Limb (tissue), 2 donors: ENCODE measurements around the gene LILRB2.
"Not testable (repeated sequence)": the region's sequence is repeated elsewhere in the genome, so short reads cannot be mapped to it uniquely, and the experiment has no call there.

ENCODE experiments used
- DNase-seq, 2 donors: peaks; one replicate each; pipeline ENCODE4 v3.0.0-alpha.2; 2016; ENCODE audit errors: extremely low spot score in 2 of 2

The LILRB2 gene

DNA sequence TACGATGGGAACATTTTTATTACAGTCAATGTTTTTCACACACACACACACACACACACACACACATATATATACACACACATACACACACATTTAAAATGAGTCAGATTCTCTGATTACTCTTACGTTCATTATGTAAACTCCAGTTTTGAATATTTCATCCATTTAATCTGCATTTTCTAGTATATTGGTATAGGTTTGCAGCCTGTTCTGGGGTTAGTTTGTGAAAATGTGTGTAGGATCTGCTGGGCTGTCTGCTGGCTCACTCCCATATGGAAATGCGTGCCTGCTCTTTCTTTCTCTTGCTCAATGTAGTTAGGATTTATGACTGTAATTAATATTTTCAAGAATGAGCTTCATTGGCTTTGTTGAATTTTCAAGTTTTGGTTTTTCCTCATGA, 7.1 kb downstream of the LILRB2 start:
- DNase-seq, result no peak

DNA sequence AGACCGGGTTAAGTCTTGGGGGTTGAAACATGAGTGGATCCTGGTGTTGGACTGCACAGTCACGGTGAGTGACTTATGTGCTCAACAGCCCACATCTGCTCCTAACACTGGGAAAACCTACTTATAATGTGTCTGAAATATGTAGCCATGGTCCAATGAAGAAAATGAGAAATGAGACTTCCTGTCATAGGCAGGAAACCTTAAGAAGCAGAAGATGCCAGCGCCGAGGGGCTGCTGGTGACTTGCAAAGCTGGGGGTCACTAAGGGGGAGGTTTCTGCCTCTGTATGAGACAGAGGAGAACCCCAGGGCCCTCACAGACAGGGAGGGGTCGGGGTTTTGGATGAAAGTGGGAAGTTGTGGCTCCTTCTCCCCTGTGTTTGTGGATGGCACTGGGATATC, 8.7 kb downstream of the LILRB2 start:
- DNase-seq, result not testable (repeated sequence)

DNA sequence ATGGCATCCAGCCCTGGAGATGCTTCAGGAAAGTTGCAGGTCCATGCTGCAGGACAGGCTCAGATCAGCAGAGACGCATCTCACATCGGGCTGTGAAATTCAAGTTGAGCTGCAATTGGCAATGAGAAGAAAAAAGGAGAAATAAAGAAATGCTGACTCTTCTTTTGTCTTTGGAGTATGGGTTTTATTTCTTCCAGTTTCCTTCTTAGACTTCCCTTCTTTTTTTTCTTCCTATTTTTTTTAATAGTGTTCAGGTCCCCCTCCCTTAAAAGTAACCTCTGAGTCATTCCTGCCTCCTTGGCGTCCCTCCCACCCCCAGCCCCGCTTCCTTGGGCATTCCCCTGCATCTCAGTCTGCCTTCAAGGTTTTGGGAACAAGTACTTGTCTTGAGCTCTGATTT, 9.3 kb downstream of the LILRB2 start:
- peak in 1 of 2 donors; percentile 5 for DNase-seq

DNA sequence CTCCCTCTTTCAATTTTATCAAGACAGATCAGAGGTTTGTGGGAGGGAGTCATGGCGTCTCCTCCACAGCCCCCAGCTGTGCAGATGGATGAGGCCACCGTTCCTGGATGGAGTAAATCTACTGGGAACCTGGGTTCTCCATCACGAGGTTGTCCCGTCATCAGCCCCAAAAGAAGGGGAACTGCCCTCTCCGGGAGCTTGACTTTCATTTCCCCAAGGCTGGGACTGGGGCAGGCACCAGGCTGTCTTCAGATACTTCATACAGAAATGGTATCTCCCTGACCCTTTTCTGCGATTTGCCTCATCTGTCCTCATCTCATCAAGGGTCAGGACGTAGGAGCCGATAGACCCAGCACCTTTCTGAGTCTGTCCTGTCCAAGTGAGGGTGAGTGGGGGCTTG, 9.8 kb downstream of the LILRB2 start:
- peak in 1 of 2 donors; percentile 7 for DNase-seq

DNA sequence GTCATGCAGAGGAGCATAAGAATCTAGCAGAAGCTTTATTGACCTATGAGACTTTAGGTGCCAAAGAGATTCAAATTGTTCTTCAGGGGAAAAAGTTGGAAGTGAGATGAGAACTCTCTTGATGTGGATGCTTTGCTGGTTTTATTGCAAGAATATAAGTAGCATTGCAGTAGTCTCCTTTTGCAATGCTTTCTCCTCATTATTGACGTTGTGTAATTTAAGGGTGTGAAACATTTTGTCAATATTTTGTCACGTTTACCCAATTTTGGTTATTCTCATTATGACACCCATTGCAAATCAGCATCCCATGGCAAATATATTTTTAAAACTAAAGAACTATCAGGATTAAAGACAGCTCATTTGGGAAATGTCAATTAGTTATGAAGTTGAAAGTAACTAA, 12.0 kb downstream of the LILRB2 start:
- DNase-seq, result no peak

DNA sequence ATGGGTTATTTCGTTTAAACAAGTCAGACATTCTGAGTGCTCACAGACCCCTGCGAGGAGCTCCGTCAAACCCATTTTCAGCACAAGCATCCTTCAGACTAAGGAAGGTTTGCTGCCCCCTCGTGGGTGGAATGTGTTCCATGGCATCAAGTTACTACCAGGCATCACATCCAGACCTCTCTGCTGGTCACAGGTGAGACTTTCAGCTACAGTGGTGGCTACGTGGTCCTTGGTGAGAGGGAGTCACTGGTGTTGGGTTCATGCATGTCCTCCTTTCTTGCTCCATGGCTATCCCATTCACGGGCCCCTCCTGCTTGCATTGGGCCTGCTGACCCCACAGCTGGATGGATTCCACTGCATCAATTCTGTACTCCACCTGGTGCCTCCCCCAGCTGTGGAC, 14.8 kb downstream of the LILRB2 start:
- DNase-seq, result peak; percentile 21 to 84

DNA sequence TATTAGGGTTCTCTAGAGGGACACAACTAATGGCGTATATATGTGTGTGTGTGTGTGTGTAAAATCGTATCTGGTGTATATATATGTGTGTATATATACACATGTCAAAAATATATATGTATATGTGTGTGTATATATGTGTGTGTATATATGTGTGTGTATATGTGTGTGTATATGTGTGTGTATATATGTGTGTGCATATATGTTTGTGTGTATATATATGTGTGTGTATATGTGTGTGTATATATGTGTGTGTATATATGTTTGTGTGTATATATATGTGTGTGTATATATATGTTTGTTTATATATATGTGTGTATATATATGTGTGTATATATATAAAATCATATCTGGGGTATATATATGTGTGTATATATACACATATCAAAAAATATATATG, 18.4 kb downstream of the LILRB2 start:
- DNase-seq, result no peak

DNA sequence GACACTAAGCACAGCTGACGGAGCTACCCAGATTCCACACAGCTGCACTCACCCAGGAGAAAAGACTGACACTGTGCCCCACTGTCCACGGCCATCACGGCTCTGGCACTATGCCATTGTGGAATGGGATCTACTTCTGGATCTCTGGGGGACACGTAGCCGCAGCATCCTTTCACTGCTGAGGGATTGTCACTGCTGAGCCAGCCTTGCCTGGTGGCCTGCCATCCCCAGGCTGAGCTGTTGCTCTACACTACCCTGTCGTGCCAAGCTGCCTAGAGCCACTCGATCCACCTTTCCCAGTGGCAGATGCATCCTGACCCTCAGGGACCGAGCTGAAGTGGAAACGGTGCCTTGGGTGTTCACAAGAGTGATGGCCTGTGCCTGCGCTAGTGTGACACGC, 18.8 kb downstream of the LILRB2 start:
- no peak for DNase-seq

DNA sequence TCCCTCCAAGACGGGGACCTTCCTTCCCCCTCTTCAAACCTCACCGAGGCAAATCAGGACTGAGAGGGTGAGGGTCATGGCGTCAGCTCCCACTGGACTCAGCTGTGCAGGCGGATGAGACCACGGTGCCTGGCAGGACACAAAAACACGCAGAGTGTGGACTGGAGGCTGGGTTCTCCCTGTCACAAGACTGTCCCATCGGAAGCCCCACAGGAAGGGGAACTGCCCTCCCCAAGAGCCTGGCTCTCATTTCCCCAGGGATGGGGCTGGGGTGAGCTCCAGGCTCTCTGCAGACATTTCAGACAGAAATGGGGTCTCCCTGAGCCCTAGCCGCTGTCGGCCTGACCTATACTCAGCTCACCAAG, 23.8 kb downstream of the LILRB2 start, which contains the start of gene LILRB5:
Gene LILRB5 (minus strand): TSS at position 158 of the 365 bp plus-strand sequence. CDS start 80 bp downstream, at position 78.
- no peak for DNase-seq

DNA sequence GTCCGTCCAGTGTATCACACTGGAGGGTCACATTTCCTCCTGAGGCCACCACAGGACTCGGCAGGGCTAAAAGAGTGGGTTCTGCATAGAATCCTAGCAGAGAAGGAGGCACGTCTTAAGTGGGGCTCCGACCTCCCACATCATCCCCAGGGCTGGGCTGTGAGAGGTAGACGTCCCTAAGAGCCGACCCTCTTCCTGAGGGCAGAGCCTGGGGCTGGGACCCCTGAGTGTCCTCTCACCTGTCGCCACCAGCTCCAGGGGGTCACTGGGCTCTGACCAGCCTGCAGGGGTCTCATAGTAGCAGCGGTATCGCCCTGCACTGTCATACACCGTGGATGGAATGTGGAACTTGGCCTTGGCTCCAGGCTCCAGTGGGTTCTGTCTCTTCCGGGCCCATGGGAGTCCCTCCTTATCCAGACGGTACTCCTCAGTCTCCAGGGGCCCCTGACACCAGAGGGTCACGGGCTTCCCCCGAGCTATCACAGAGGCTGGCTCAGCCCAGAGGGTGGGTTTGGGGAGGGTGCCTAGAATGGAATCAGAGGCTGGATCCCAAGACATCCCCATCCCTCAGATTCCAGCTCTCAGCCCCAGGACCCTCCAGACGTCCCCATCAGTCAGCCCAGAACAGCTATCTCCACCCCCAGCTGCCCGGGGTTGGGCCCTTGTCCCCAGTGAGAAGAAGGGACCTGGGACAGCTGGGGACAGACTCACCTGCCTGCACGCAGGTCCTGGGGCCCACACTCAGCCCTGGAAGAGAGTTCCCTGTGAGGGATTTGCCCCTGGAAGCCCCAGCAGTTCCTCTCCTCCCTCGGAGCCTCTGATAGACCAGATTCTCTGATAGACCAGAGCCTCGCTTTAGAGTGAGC, 24.4 kb downstream of the LILRB2 start:
- no peak for DNase-seq

DNA sequence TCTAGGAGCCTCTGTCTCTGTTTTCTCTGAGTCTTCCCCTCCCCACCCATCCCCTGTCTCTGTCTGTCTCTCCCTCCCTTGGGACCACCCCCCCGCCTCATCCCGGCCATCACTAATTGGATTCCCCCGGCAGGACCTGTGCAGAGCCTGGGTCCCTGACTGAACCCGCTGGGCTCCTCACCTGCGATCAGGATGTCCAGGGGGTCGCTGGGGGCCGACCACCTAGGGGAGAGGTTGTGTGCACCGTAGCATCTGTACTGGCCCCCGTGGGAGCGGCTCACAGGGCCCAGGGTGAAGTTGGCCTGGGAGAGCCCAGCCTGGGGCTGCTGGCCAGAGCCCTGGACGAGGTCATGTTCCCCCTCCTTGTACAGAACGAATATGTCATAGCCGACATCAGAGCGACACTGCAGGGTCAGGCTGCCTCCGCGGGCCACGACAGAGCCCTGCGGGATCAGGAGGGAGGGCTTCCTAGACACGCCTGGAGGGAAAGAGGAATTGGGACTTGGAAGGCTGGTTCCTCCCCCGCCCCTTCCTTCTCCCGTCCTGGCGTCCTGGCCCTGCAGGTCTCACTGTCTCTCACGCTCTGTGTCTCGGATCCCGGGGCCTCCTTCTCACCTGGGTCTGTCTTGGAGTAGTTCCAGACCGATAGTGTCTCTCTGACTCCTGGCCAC, 25.7 kb downstream of the LILRB2 start:
- no peak for DNase-seq

DNA sequence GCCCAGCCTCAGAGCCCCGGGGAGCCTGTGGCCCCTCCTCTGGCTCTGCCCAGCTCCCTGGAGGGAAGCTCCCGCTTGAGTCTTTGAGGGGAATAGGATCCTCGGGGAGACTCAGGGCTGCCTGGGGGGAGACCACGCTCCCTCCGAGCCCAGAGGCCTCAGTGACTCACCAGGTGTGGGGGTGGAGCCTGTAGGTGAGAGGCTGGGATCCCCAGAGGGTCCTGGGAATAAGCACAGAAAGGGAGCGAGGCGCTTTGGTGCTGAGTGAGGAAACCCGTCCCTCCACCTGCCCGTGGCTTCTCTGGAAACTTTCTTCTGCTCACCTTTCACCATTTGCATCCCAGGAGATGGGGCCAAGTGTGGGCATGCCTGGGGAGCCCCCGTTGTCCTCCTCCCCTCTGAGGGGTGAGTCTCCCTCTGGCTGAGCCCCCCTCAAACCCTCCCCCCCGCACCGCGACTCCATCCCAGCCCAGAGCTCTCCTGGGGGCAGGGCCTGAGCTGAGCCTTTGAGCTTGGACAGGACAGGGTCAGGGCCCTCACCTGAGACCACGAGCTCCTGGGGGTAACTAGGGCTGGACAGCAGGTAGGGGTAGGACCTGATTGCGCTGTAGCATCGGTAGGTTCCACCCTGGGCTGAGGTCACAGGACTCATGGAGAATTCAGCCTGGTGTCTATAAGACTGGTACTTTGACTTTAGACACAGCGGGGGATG, 26.6 kb downstream of the LILRB2 start:
- no peak for DNase-seq

DNA sequence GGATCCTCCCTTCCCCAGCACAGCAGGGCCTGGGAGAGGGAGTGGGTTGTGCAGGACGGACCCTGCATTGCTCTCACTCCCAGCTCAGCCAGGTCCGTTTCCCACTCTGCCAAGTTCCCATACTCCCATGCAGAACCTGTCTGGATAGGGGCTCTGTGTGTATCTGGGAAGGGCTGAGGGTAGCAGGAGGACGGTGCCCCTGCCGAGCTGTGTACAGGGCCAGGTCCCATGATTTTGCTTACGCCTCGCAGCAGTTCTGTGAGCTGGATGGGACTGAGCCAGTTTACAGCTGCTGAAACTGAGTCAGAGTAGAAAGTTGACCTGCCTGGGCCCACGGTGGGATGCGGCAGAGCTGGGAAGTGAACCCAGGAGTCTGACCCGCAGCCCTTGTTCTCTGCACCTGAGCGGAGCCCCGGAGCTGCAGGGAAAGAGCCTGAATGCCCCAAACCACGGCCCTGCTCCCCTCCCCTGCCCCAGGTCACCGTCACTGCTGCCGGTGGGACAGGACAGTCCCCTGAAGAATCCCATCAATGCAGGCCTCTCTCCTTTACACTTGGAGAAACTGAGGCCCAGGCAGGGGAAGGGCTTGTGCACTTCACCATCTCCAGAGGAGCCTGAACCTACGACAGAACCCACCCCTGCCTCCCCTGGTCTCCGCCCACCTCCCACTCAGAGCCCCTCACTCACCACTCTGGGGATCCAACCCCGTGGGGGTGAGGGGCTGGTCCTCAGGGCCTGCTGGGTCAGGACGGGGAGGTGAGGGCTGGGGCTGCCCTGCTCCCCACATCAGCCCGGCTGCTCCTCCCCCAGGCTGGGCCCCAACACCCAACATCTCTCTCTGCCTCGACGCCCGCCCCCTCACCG, 27.3 kb downstream of the LILRB2 start:
- DNase-seq, result no peak

DNA sequence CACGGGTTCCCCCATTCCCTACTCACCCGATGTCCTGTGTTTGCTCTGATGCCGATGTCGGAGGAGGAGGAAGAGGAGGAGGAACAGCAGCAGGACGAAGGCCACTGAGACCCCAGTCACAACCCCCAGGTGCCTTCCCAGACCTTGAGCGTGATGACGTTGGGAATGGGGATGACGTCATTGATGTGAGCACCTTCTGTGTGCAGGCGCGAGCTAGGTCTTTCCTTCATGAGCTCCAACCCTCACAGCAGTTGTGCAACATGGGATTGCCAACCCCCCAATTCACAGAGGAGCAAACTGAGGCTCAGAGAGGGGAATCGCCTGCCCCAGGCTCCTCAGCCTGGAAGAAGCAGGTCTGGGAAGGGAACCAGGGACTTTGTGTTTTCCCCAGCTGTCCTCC, 28.1 kb downstream of the LILRB2 start:
- DNase-seq, result no peak

DNA sequence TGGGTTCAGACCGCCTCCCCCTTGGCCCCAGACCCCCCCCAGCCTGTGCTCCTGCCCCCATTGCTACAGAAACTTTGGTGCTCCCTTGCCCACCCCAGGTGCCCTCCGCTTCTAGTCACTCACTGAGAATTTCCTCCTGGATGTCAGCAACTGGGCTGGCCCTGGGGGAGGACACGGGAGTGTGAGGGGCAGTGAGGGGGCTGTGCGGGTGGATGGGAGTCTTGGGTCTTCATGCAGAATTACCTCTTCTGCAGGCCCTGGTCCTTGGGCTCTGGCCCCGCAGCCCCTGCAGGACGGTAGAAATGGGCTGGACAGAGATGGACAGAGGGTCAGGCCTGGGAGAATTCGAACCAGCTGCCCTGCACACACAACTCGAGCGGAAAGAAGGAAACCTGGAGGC, 28.7 kb downstream of the LILRB2 start:
- no peak for DNase-seq

DNA sequence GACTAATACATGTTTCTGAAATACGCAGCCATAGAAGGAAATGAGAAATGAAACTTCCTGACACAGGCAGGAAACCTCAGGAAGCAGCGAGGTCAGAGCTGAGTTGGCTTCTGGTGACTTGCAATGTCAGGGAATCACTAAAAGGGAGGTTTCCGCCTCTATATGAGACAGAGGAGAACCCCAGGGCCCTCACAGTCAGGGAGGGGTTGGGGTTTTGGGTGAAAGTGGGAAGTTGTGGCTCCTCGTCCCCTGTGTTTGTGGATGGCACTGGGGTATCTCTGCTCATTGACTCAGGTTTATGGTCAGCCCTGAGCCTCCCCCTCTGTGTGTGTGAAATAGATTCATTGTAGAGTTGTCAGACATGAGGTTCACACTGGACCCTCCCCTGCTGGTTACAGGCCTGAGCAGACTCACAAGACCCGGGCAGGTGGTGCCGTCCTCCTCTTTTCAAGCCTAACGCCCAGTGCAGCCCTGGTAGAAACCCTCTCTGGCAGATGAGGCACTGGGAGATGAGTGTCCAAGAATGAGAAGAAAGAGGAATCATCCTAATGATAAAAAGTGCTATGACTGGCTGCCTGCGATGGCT, 32.8 kb downstream of the LILRB2 start:
- DNase-seq, result no peak

DNA sequence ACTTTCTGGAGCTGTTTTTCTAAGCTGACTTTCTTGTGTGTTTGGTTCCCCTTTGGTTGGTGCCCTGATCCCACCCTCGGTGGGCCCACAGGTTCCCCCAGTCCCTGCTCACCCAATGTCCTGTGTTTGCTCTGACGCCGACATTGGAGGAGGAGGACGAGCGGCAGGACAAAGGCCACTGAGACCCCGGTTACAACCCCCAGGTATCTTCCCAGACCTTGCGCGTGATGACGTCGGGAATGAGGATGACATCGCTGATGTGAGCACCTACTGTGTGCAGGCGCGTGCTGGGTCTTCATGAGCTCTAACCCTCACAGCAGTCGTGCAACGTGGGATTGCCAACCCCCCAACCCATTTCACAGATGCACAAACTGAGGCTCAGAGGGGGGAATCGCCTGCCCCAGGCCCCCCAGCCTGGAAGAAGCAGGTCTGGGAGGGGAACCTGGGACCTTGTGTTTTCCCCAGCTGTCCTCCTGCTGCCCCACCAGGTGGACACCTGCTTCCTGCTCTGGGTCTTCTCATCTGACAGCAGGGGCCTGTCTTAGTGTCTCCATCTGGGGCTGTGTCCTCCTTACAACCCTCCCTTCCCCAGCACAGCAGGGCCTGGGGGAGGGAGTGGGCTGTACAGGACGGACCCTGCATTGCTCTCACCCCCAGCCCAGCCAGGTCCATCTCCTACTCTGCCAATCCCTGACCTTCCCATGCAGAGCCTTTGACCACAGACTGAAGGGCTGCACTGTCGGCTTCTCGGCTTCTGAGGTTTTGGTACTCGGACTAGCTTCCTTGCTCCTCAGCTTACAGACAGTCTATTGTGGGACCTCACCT, 33.6 kb downstream of the LILRB2 start:
- DNase-seq, result no peak

DNA sequence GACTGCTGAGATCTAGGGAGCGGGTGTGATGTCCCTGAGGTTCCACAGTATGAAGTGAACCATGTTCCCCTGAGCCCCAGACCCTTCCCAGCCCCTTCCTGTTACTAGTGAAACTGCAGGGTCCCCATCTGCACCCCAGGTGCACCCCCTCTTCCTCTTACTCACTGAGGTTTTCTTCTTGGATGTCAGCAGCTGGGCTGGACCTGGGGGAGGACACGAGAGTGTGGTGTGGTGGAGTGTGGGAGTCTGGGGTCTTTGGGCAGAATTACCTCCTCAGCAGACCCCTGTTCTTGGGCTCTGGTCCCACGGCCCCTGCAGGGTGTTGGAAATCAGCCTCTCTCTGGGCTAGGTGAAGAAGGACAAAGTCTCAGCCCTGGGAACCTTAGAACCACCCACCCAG, 35.0 kb downstream of the LILRB2 start:
- DNase-seq, result no peak

DNA sequence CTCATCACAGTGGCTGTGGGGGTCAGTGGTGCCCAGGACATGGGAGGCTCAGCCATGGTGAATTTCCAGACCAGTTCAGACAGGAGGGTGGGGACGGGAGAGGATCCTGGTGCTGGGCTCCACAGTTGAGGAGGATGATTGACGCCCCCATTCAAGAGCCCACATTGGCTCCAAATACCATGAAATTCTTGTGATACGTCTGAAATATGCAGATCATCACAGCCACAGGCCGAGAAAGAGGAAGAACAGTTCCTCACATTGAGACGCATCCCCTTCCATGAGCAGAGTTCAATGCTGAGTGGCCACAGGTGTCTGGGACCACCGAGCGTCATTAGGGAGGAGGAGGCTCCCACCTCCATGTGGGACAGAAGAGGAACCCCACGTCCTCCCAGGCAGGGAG, 37.1 kb downstream of the LILRB2 start:
- DNase-seq, result not testable (repeated sequence)

DNA sequence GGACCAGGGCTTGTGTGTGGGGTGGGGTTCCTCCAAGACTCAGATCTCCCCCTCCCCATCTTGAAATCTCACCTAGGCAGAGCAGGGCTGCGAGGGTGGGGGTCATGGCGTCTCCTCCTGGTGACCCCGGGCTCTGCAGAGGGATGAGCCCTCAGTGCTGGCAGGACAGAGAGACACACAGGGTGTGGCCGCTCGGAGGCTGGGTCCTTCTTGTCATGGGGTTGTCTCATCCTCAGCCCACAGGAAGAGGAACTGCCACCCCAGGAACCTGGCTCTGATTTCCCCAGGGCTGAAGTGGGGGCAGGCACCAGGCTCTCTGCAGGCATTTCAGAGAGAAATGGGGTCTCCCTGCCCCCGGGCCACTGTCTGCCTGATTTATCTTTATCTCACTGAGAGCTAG, 38.3 kb downstream of the LILRB2 start, which contains the start of gene LILRA6:
Gene LILRA6 (minus strand): TSS at position 145 of the 400 bp plus-strand sequence.
- not testable (repeated sequence) for DNase-seq
